Mononuclear cell (primary cell): Measurements from ENCODE around the gene OR5AK2. TPM values are rescaled to one million over a fixed set of nuclear protein-coding genes. Genes with fewer than 3 reads are reported as not detected.

Experiments
- total RNA-seq: library from RNA; depleted of rRNA; stranded (reverse); fragments of >200 nt; gene quantifications from one replicate; pipeline ENCODE4 v1.2.3, GENCODE V29; 2012

OR5AK2 gene
- total RNA-seq, 1 donor = not detected

Other genes with a start within 250 kb of the OR5AK2 start
- not detected for gene OR9G4, start 240.2 kb upstream of the OR5AK2 start, total RNA-seq
- not detected for gene LRRC55, start 193.0 kb downstream of the OR5AK2 start, total RNA-seq
- not detected for gene APLNR, start 248.3 kb downstream of the OR5AK2 start, total RNA-seq